HG03558 (cell line): Measurements from ENCODE around the gene ZNF320.
A peak's percentile ranks its signal among the peaks of the same experiment; 100 is the strongest.
"Not testable (repeated sequence)": the region's sequence is repeated elsewhere in the genome, so short reads cannot be mapped to it uniquely, and the experiment has no call there.

Experiments
- ATAC-seq: cut with Tn5 transposase; IDR thresholded peaks from one replicate; pipeline ENCODE4 v1.9.1; 2021; ENCODE audit warnings: moderate number of reproducible peaks; ENCODE audit not compliant: unreplicated experiment; ENCODE audit errors: extremely low read depth

The ZNF320 gene

GRCh38 chr19:52922841-52923777 is 25.7 kb upstream of the ZNF320 start, which contains the start of gene ZNF888:
TSS of gene ZNF888 (minus strand) at chr19:52923428. CDS start at chr19:52917873, 5,555 bp downstream.
- ATAC-seq: no peak

GRCh38 chr19:52917531-52917930 is 20.1 kb upstream of the ZNF320 start:
- no peak for ATAC-seq

- no peak for ATAC-seq
Measured at GRCh38 chr19:52910648-52911047, 13.2 kb upstream of the ZNF320 start.

- not testable (repeated sequence) for ATAC-seq
Measured at GRCh38 chr19:52904052-52904780, 6.8 kb upstream of the ZNF320 start.

- ATAC-seq: no peak
Measured at GRCh38 chr19:52901842-52902241, 4.4 kb upstream of the ZNF320 start.

- ATAC-seq: not testable (repeated sequence)
Measured at GRCh38 chr19:52898596-52898995, 1.2 kb upstream of the ZNF320 start.

- ATAC-seq: no peak
Measured at GRCh38 chr19:52898101-52898500, 666 bp upstream of the ZNF320 start.

GRCh38 chr19:52896431-52897137 is 851 bp downstream of the ZNF320 start:
- ATAC-seq: no peak

GRCh38 chr19:52891336-52891735 is 6.1 kb downstream of the ZNF320 start:
- no peak for ATAC-seq

GRCh38 chr19:52889931-52890330 is 7.5 kb downstream of the ZNF320 start:
- no peak for ATAC-seq

- ATAC-seq: no peak
Measured at GRCh38 chr19:52889076-52889475, 8.4 kb downstream of the ZNF320 start.

GRCh38 chr19:52880895-52881389 is 16.5 kb downstream of the ZNF320 start:
- ATAC-seq: no peak

GRCh38 chr19:52872996-52873395 is 24.4 kb downstream of the ZNF320 start:
- ATAC-seq: not testable (repeated sequence)

- ATAC-seq: no peak
Measured at GRCh38 chr19:52871466-52871865, 26.0 kb downstream of the ZNF320 start.

GRCh38 chr19:52868031-52868430 is 29.4 kb downstream of the ZNF320 start:
- not testable (repeated sequence) for ATAC-seq

- peak; percentile 82 for ATAC-seq
Measured at GRCh38 chr19:52857378-52858191, 39.9 kb downstream of the ZNF320 start, which contains the start of gene ZNF468. TSS of gene ZNF468 (minus strand) at chr19:52857619. CDS start at chr19:52854272, 3,347 bp downstream.

- ATAC-seq: not testable (repeated sequence)
Measured at GRCh38 chr19:52856540-52857377, 40.7 kb downstream of the ZNF320 start.
